NK-92 (cell line): ENCODE results near the gene ECT2L.
A peak's percentile ranks its signal among the peaks of the same experiment; 100 is the strongest.

Experiments used
- DNase-seq: peaks from one replicate; lab custom pipeline; 2025; ENCODE audit not compliant: unreplicated experiment; lab: John Stamatoyannopoulos, UW

Gene ECT2L

GRCh38 chr6:138795809-138796603, at the start of gene ECT2L:
Gene ECT2L, plus strand, starts transcription at chr6:138796087. Its CDS starts 17,188 bp downstream, at chr6:138813275.
- DNase-seq, result no peak

- no peak for DNase-seq
These were observed 43.9 kb upstream of the ECT2L start for GRCh38 chr6:138752017-138752416.

DNA sequence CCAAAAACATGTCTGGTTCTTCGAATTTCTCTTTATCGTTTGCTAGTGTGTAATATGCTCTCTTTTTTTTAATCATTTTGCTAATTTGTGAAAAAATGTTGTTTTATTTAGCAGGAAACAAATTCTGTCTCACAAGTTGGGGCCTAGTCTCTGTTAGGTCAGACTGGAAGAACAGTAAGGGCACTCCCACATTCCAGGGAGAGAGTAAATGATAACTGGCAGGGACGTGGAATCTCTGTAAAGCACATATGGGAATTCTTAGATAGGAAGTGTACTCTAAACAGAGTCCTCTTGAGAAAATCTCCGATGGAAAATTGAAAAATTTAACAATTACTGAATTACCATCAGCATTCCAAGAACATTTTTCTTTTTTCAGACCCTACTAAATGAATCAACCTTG, 38.8 kb upstream of the ECT2L start:
- DNase-seq, result no peak

DNA sequence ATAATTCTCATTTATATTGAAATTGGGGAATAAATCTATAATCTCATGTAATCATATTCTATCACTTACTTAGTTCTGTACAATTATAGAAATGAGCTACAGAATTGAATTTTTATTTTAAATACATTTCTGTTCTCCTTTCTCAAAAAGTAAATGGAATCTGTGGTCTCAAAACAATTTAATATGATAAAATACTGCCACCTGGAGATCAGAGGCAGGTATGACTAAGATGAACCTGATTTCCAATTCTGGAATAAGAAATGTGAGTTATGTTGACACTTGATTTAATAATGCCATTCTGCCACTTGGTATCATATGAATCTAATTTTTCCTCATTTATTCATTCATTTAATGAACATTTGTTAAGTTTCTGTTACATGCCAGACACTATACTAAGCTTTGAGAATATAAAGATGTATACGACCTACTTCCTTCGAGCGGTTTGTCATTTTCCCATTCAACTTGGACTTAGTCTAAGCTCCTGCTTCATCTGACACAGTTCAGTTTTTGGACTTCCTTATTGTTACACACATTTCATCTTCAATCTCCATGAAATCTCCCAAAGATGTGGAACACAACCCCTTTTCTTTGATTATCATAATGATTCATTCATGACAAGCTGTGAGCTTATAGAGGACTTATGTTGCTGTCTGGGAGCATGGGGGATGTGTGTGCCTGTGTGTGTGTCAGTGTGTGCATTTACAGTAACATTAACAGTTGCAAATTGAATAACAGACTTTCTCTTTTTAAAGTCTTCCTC, 29.8 kb upstream of the ECT2L start:
- no peak for DNase-seq

GRCh38 chr6:138769102-138769676, 26.7 kb upstream of the ECT2L start:
- no peak for DNase-seq

GRCh38 chr6:138772596-138773176, 23.2 kb upstream of the ECT2L start:
- DNase-seq, result no peak

- peak; percentile 81 for DNase-seq
These were observed 22.5 kb upstream of the ECT2L start, which contains the start of gene CCDC28A for GRCh38 chr6:138773177-138774091. Gene CCDC28A, plus strand, starts transcription at chr6:138773769. Its CDS starts 2,352 bp downstream, at chr6:138776121.

GRCh38 chr6:138774370-138774769, 21.5 kb upstream of the ECT2L start:
- DNase-seq, result no peak

DNA sequence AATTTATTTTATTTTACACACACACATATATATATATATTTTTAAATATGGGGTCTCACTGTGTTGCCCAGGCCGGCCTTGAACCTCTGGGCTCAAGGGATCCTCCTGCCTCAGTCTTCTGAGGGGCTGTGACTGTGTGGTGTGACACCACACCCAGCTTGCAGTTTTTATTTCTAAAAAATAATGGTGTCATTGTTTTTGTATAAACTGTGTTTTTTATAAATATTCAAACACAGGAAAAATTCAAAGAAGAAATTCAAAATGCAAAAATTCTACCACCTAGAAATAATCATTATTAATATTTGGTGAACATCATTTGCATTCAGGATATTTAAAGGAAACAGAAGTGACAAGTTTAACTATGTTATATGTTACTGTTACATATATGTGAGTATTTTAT, 19.2 kb upstream of the ECT2L start:
- no peak for DNase-seq

- DNase-seq, result no peak
These were observed 17.6 kb upstream of the ECT2L start for GRCh38 chr6:138778331-138778730.

DNA sequence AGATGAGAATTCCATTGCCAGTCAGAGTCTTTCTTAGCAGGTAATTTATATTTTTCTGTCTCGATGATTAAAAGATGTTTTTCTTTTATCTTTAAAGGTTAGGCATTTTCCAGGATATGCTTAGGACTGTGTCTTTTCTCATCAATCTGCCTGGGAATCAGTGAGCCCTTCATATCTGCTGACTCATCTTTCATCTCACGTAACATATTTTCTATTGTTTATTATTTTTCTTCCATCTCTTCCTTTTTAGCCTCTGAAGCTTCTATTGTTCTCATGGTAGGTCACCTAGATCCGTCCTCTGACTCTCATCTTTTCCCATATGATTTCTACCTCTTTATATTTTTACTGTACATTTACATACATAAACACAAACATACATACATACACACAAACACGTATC, 13.6 kb upstream of the ECT2L start:
- no peak for DNase-seq

- DNase-seq, result no peak
These were observed 10.8 kb upstream of the ECT2L start for GRCh38 chr6:138785079-138785478.

GRCh38 chr6:138785980-138786379, 9.9 kb upstream of the ECT2L start:
- no peak for DNase-seq

DNA sequence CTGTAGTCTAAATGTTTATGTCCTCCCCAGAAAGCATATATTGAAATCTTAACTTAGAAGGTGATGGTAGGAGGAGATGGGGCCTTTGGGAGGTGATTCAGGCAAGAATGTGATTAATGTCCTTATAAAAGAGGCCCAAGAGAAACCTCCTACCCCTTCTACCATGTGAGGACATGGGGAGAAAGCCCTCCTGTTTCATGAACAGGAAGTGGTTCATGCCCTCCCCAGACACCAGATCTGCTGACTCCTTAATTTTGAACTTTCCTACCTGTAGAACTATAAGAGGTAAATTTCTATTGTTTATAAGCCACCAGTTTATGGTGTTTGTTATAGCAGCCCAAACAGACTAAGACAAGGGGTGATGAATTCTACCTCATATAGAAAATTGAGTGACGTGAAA, 8.7 kb upstream of the ECT2L start:
- DNase-seq, result no peak

DNA sequence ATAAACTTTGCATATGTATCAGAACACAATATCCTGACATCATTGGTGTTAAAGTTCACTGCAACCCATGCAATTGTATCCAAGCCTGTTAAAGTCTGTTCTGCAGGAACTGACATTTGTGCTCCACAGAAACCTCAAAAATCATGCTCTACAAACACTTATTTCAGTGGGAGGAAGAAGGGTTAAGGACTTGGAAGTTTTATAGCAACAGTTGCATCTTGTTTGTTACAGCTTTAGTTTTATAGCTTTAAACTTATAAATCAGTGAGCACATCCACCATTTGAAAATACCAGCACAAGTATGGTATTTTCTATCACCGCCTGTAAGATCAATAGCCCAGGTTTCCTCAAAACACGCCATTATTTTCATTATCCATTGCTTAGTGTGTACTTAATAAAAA, 884 bp downstream of the ECT2L start:
- DNase-seq, result no peak

GRCh38 chr6:138797806-138798446, 2.0 kb downstream of the ECT2L start:
- no peak for DNase-seq

DNA sequence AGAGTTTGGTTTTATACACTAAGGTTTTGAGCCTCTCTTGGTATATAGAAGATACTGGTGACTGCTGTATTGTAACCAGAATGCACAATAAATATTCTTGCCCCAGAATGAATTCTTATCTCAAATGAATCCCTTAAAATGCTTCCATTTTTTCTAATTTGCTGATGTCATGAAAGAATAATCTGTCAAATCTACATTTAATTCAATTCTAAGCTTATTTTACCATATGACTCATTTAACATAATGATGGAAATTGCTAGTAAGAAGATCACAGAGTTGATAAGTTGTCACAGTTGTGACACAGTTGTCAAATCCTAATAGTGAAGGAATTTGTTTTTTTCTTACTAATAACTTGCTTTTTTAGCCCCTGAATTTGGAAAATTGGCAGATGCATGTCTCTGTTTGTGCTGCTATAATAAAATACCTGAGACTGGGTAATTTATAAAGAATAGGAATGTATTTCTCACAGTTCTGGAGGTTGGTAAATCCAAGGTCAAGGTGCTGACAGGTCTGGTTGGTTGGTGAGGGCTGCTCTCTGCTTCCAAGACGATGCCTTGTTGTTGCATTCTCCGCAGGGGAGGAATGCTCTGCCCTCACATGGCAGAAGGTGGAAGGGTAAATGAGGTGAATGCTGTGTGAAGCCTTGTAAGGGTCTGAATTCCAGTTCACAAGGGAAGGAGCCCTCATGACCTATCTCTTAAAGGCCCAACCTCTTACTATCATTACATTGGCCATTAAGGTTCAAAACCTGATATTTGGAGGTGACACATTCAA, 4.7 kb downstream of the ECT2L start:
- no peak for DNase-seq

DNA sequence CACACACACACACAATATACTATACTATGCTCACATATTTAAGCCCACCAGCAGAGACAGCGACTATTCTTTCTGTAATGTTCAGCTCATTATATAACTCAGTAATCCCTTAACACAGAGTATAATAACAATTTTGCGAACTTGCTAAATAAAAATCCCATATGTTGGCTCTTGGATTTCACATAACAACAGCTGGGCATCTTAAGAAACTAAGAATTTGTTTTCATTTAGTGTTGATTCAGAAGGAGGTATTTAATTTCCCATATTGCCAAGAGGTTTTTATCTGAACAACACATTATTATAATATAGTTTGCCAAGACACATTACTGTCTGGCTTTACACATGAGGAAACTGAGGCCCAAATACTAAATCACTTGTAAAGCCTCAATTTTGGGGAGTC, 7.4 kb downstream of the ECT2L start:
- DNase-seq, result no peak

- DNase-seq, result no peak
These were observed 8.0 kb downstream of the ECT2L start for GRCh38 chr6:138803861-138804260.
